ENCODE results near the gene TRIM41.
A peak's percentile ranks its signal among the peaks of the same experiment; 100 is the strongest.

Gene TRIM41

GRCh38 chr5:181258576-181258975, 35.5 kb downstream of the TRIM41 start:
- DNase-seq (ENCODE audit: low read depth in 1 of 2, low spot score in 1 of 2) = no peak
- Histone ChIP-seq H3K27me3 (ENCODE audit: insufficient read depth, poor library complexity, severe bottlenecking) (no peaks in the 10 kb centered on the region), H3K4me3 (replicated peaks; ENCODE audit: insufficient read depth, low read length) (peak overlapping the region; percentile 79), H3K27ac (replicated peaks) (no peak overlapping the region)
- TF ChIP-seq GABPA (IDR thresholded peaks at IDR 0.05; ENCODE audit: low read depth) = no peak
- no peak for TF ChIP-seq SPI1 (IDR thresholded peaks at IDR 0.05; ENCODE audit: borderline replicate concordance, low read depth)

- DNase-seq (ENCODE audit: low read depth in 1 of 2, low spot score in 1 of 2) = no peak
- peak overlapping the region; percentile 79 for H3K4me3 ChIP-seq (replicated peaks; ENCODE audit: insufficient read depth, low read length)
- no peaks in the 10 kb centered on the region for H3K27me3 ChIP-seq (ENCODE audit: insufficient read depth, poor library complexity, severe bottlenecking)
- no peak overlapping the region; the same call in 1 of the 2 replicates for H3K27ac ChIP-seq (replicated peaks)
- TF ChIP-seq GABPA (IDR thresholded peaks at IDR 0.05; ENCODE audit: low read depth) = no peak
- TF ChIP-seq POLR2AphosphoS5 (IDR thresholded peaks at IDR 0.05; ENCODE audit: low read depth) = no peak
- no peak for TF ChIP-seq CTCF (IDR thresholded peaks at IDR 0.05; ENCODE audit: insufficient read depth, low read length)
- no peak for TF ChIP-seq REST (IDR thresholded peaks at IDR 0.05; ENCODE audit: insufficient replicate concordance, low read depth)
- TF ChIP-seq SPI1 (IDR thresholded peaks at IDR 0.05; ENCODE audit: borderline replicate concordance, low read depth) = no peak
Measured at GRCh38 chr5:181259283-181259682, 36.2 kb downstream of the TRIM41 start.

GRCh38 chr5:181259974-181260719, 37.1 kb downstream of the TRIM41 start:
- peak overlapping the region; percentile 99 for H3K27ac ChIP-seq (replicated peaks)

More at GRCh38 chr5:181259974-181260719, 37.1 kb downstream of the TRIM41 start:
- DNase-seq (ENCODE audit: low read depth in 1 of 2, low spot score in 1 of 2) = no peak
- no peak for TF ChIP-seq GABPA (IDR thresholded peaks at IDR 0.05; ENCODE audit: low read depth)
- TF ChIP-seq CTCF (IDR thresholded peaks at IDR 0.05; ENCODE audit: insufficient read depth, low read length) = no peak
- TF ChIP-seq SPI1 (IDR thresholded peaks at IDR 0.05; ENCODE audit: borderline replicate concordance, low read depth) = no peak
- no peak for TF ChIP-seq POLR2AphosphoS5 (IDR thresholded peaks at IDR 0.05; ENCODE audit: low read depth)
- no peak for TF ChIP-seq REST (IDR thresholded peaks at IDR 0.05; ENCODE audit: insufficient replicate concordance, low read depth)
- H3K4me3 ChIP-seq (replicated peaks; ENCODE audit: insufficient read depth, low read length) = peak overlapping the region; percentile 79
- no peaks in the 10 kb centered on the region for H3K27me3 ChIP-seq (ENCODE audit: insufficient read depth, poor library complexity, severe bottlenecking)
